ENCODE results near the gene TMC4. TPM values are rescaled to one million over a fixed set of nuclear protein-coding genes. Genes with fewer than 3 reads are reported as not detected.

The TMC4 gene
- total and polyA plus RNA-seq, 2 experiments from 2014 or later = 40.3 to 94.4 TPM

GRCh38 chr19:54136864-54137698 is 35.9 kb downstream of the TMC4 start:
- under 1% methylated on average over 43 of the region's 46 CpGs for WGBS (ENCODE audit: low lambda C conversion rate, missing lambda C conversion rate)
- peak overlapping the region; percentile 15 for H3K27ac ChIP-seq
- H4K20me1 ChIP-seq (ENCODE audit: insufficient read depth, poor library complexity, severe bottlenecking) = peaks cover 40% of the 10 kb centered on the region
- H3K4me2 ChIP-seq = peak overlapping the region; percentile 81
- no peaks in the 10 kb centered on the region for H3K9me3 ChIP-seq (ENCODE audit: low read depth)
- DNase-seq (ENCODE audit: low spot score) = peak; percentile 100
- H3K36me3 ChIP-seq (replicated peaks; ENCODE audit: insufficient read depth, low read depth) = no peaks in the 10 kb centered on the region
- no peaks in the 10 kb centered on the region for H3K27me3 ChIP-seq
- no peaks in the 10 kb centered on the region for H3K9me2 ChIP-seq (replicated peaks; ENCODE audit: insufficient read depth)
- H3K4me3 ChIP-seq = peak overlapping the region; percentile 8
- H2AFZ ChIP-seq = peak overlapping the region; percentile 21
- TF ChIP-seq EZH2phosphoT487 (IDR thresholded peaks at IDR 0.05; ENCODE audit: low read depth, severe bottlenecking, unreplicated experiment) (no peak), EZH2 (IDR thresholded peaks at IDR 0.05; ENCODE audit: borderline replicate concordance) (no peak), CTCF (IDR thresholded peaks at IDR 0.05; ENCODE audit: poor library complexity) (no peak)
- peaks cover 44% of the 10 kb centered on the region for H3K79me2 ChIP-seq
- H3K4me1 ChIP-seq (ENCODE audit: insufficient read depth) = peaks cover 11% of the 10 kb centered on the region

- peak overlapping the region; percentile 15 for H3K27ac ChIP-seq
- H3K79me2 ChIP-seq = peaks cover 36% of the 10 kb centered on the region
- H3K9me2 ChIP-seq (replicated peaks; ENCODE audit: insufficient read depth) = no peaks in the 10 kb centered on the region
- no peaks in the 10 kb centered on the region for H3K27me3 ChIP-seq
- 2% methylated on average over 30 of the region's 30 CpGs for WGBS (ENCODE audit: low lambda C conversion rate, missing lambda C conversion rate)
- peaks cover 11% of the 10 kb centered on the region for H3K4me1 ChIP-seq (ENCODE audit: insufficient read depth)
- peak; percentile 22 for DNase-seq (ENCODE audit: low spot score)
- no peaks in the 10 kb centered on the region for H3K36me3 ChIP-seq (replicated peaks; ENCODE audit: insufficient read depth, low read depth)
- H2AFZ ChIP-seq = peak overlapping the region; percentile 21
- peak overlapping the region; percentile 8 for H3K4me3 ChIP-seq
- H4K20me1 ChIP-seq (ENCODE audit: insufficient read depth, poor library complexity, severe bottlenecking) = peaks cover 32% of the 10 kb centered on the region
- TF ChIP-seq EZH2 (IDR thresholded peaks at IDR 0.05; ENCODE audit: borderline replicate concordance) = no peak
- no peak for TF ChIP-seq CTCF (IDR thresholded peaks at IDR 0.05; ENCODE audit: poor library complexity)
- no peak for TF ChIP-seq EZH2phosphoT487 (IDR thresholded peaks at IDR 0.05; ENCODE audit: low read depth, severe bottlenecking, unreplicated experiment)
- peak overlapping the region; percentile 81 for H3K4me2 ChIP-seq
- H3K9me3 ChIP-seq (ENCODE audit: low read depth) = no peaks in the 10 kb centered on the region
Measured at GRCh38 chr19:54136086-54136863, 36.7 kb downstream of the TMC4 start.

- 72% methylated on average over 2 of the region's 2 CpGs for WGBS (ENCODE audit: low lambda C conversion rate, missing lambda C conversion rate)
- no peak overlapping the region for H3K4me2 ChIP-seq
- no peak overlapping the region for H3K27ac ChIP-seq
- H3K9me3 ChIP-seq (ENCODE audit: low read depth) = no peaks in the 10 kb centered on the region
- H3K27me3 ChIP-seq = no peaks in the 10 kb centered on the region
- no peak overlapping the region for H3K4me3 ChIP-seq
- no peak overlapping the region for H2AFZ ChIP-seq
- no peaks in the 10 kb centered on the region for H3K36me3 ChIP-seq (replicated peaks; ENCODE audit: insufficient read depth, low read depth)
- H3K4me1 ChIP-seq (ENCODE audit: insufficient read depth) = peaks cover 8% of the 10 kb centered on the region
- no peaks in the 10 kb centered on the region for H3K9me2 ChIP-seq (replicated peaks; ENCODE audit: insufficient read depth)
- TF ChIP-seq CTCF (IDR thresholded peaks at IDR 0.05; ENCODE audit: poor library complexity) (no peak), EZH2phosphoT487 (IDR thresholded peaks at IDR 0.05; ENCODE audit: low read depth, severe bottlenecking, unreplicated experiment) (no peak), EZH2 (IDR thresholded peaks at IDR 0.05; ENCODE audit: borderline replicate concordance) (no peak)
- H4K20me1 ChIP-seq (ENCODE audit: insufficient read depth, poor library complexity, severe bottlenecking) = peaks cover 10% of the 10 kb centered on the region
- peaks cover 14% of the 10 kb centered on the region for H3K79me2 ChIP-seq
- no peak for DNase-seq (ENCODE audit: low spot score)
Measured at GRCh38 chr19:54133957-54134590, 38.9 kb downstream of the TMC4 start.

Data from hepatocyte (in vitro differentiated cells).